ENCODE results near the gene ELOVL6. TPM values are rescaled to one million over a fixed set of nuclear protein-coding genes. Genes with fewer than 3 reads are reported as not detected.
A peak's percentile ranks its signal among the peaks of the same experiment; 100 is the strongest.

The ELOVL6 gene
- total RNA-seq, 2 donors from 2014 or later, result 1.3 to 1.6 TPM

- Histone ChIP-seq H3K4me3 (no peak overlapping the region), H3K36me3 (no peaks in the 10 kb centered on the region), H3K27me3 (replicated peaks; ENCODE audit: insufficient read depth) (no peaks in the 10 kb centered on the region), H3K27ac (no peak overlapping the region), H3K4me1 (replicated peaks) (no peaks in the 10 kb centered on the region), H3K9me3 (no peaks in the 10 kb centered on the region)
- intact Hi-C loops (cut with DNase I), result no loop called here
- TF ChIP-seq CTCF (IDR thresholded peaks at IDR 0.05) (no peak), POLR2AphosphoS5 (IDR thresholded peaks at IDR 0.05) (no peak), POLR2A (IDR thresholded peaks at IDR 0.05) (no peak)
- 95% methylated on average over 4 of the region's 4 CpGs for WGBS
- no peak for DNase-seq (ENCODE audit: low spot score)
These were observed 187.6 kb downstream of the ELOVL6 start for GRCh38 chr4:110010797-110011196.

GRCh38 chr4:110009550-110009949 lies 188.9 kb downstream of the ELOVL6 start:
- no peaks in the 10 kb centered on the region for H3K27me3 ChIP-seq (replicated peaks; ENCODE audit: insufficient read depth)
- intact Hi-C loops (cut with DNase I), result no loop called here
- H3K36me3 ChIP-seq, result no peaks in the 10 kb centered on the region
- no peak overlapping the region for H3K4me3 ChIP-seq
- TF ChIP-seq CTCF (IDR thresholded peaks at IDR 0.05) (no peak), POLR2AphosphoS5 (IDR thresholded peaks at IDR 0.05) (no peak), POLR2A (IDR thresholded peaks at IDR 0.05) (no peak)
- 70% methylated on average over 2 of the region's 2 CpGs for WGBS
- no peak overlapping the region for H3K27ac ChIP-seq
- no peaks in the 10 kb centered on the region for H3K9me3 ChIP-seq
- H3K4me1 ChIP-seq (replicated peaks), result no peaks in the 10 kb centered on the region
- no peak for DNase-seq (ENCODE audit: low spot score)

- no peaks in the 10 kb centered on the region for H3K27me3 ChIP-seq (replicated peaks; ENCODE audit: insufficient read depth)
- TF ChIP-seq POLR2AphosphoS5 (IDR thresholded peaks at IDR 0.05) (no peak), POLR2A (IDR thresholded peaks at IDR 0.05) (no peak), CTCF (IDR thresholded peaks at IDR 0.05) (no peak)
- H3K27ac ChIP-seq, result no peak overlapping the region
- H3K4me1 ChIP-seq (replicated peaks), result no peaks in the 10 kb centered on the region
- no peaks in the 10 kb centered on the region for H3K36me3 ChIP-seq
- 73% methylated on average over 2 of the region's 2 CpGs for WGBS
- no peak for DNase-seq (ENCODE audit: low spot score)
- H3K9me3 ChIP-seq, result no peaks in the 10 kb centered on the region
- intact Hi-C loops (cut with DNase I), result no loop called here
- H3K4me3 ChIP-seq, result no peak overlapping the region
These were observed 189.9 kb downstream of the ELOVL6 start for GRCh38 chr4:110008540-110008939.

GRCh38 chr4:110007217-110007616 lies 191.2 kb downstream of the ELOVL6 start:
- TF ChIP-seq POLR2A (IDR thresholded peaks at IDR 0.05), result no peak
- TF ChIP-seq CTCF (IDR thresholded peaks at IDR 0.05), result no peak
- no peak for TF ChIP-seq POLR2AphosphoS5 (IDR thresholded peaks at IDR 0.05)
- intact Hi-C loops (cut with DNase I), result no loop called here
- H3K9me3 ChIP-seq, result no peaks in the 10 kb centered on the region
- H3K4me3 ChIP-seq, result no peak overlapping the region
- H3K4me1 ChIP-seq (replicated peaks), result no peaks in the 10 kb centered on the region
- DNase-seq (ENCODE audit: low spot score), result no peak
- no peaks in the 10 kb centered on the region for H3K27me3 ChIP-seq (replicated peaks; ENCODE audit: insufficient read depth)
- 94% methylated on average over 3 of the region's 3 CpGs for WGBS
- no peaks in the 10 kb centered on the region for H3K36me3 ChIP-seq
- no peak overlapping the region for H3K27ac ChIP-seq

- Histone ChIP-seq H3K9me3 (no peaks in the 10 kb centered on the region), H3K36me3 (no peaks in the 10 kb centered on the region), H3K27ac (no peak overlapping the region), H3K4me1 (replicated peaks) (no peaks in the 10 kb centered on the region), H3K4me3 (no peak overlapping the region), H3K27me3 (replicated peaks; ENCODE audit: insufficient read depth) (no peaks in the 10 kb centered on the region)
- DNase-seq (ENCODE audit: low spot score), result no peak
- peak; percentile 21 to 78 (median 62) for TF ChIP-seq CTCF (IDR thresholded peaks at IDR 0.05)
- TF ChIP-seq POLR2A (IDR thresholded peaks at IDR 0.05), result no peak
- no peak for TF ChIP-seq POLR2AphosphoS5 (IDR thresholded peaks at IDR 0.05)
- WGBS, result 5% methylated on average over 1 of the region's 1 CpG
- intact Hi-C loops (cut with DNase I), result no loop called here
These were observed 192.9 kb downstream of the ELOVL6 start for GRCh38 chr4:110005461-110006056.

All from prostate gland (tissue), 2 donors.